KOPT-K1 (cell line): Measurements from ENCODE around the gene CLNS1A.
"Not testable (repeated sequence)": the region's sequence is repeated elsewhere in the genome, so short reads cannot be mapped to it uniquely, and the experiment has no call there.

Experiments
- H3K27ac ChIP-seq: fragments of 200-600 bp; sonication (generic); 2 replicates; pipeline ENCODE4 v1.5.1; 2016; ENCODE audit warnings: antibody characterized with exemption, mild to moderate bottlenecking, low read depth, low read length; ENCODE audit not compliant: poor library complexity, severe bottlenecking
- H3K36me3 ChIP-seq: fragments of 200-600 bp; sonication (generic); 2 replicates; pipeline ENCODE4 v1.5.1; 2017; ENCODE audit warnings: antibody characterized with exemption, mild to moderate bottlenecking, low read length, moderate library complexity; ENCODE audit not compliant: insufficient read depth
- H3K9me3 ChIP-seq: fragments of 200-600 bp; sonication (generic); 2 replicates; pipeline ENCODE4 v1.5.1; 2017; ENCODE audit warnings: antibody characterized with exemption, low read length, mild to moderate bottlenecking; ENCODE audit not compliant: insufficient read depth, poor library complexity, severe bottlenecking

The CLNS1A gene

DNA sequence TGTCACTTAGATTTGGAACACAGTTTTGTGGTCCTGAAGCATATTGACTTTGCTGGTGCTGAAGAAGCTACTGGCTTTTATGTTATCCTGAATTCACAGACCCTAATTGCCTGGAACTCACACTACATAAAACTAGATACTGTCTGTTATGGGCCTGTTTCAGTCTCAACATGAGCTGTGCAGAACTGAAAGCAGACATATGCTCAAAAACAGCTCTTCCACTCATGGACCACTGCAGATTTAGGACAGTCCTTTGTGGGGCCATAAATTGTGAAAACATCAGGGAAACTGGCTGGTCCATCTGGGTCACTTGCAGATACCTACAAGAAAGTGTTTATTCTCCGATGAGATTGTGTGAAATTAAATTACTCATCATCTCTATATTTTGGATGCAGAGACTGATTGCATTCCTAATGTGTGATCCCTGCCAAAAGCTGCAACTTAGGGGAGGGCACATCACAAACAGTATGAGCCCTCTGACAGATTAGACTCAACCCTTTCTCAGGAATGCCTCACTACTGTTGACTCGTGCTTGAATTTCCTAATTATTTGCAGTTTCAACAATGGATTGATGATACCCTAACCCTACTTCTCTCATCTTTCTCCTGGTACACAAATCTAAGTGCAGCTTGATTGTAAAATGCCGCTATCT, 10.2 kb upstream of the CLNS1A start:
- H3K9me3 ChIP-seq, result no peaks in the 10 kb centered on the region
- H3K36me3 ChIP-seq, result no peaks in the 10 kb centered on the region
- H3K27ac ChIP-seq, result no peak overlapping the region

DNA sequence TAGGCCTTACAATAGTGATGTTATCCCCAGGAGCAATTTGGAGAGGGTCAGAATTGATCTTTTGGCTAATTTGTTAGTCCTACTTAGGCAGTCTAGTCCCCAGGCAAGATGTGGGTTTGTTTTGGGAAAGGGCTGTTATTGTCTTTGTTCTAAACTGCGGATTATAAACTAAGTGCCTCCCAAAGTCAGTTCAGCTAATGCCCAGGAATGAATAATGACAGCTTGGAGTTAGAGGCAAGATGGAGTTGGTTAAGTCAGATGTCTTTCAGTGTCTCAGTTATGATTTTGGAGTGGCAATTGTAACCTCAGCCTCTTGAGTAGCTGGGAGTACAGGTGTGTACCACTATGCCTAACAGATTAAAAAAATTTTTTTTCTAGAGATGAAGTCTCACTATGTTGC, 7.3 kb upstream of the CLNS1A start:
- no peak overlapping the region for H3K27ac ChIP-seq
- peaks cover 10% of the 10 kb centered on the region for H3K9me3 ChIP-seq
- H3K36me3 ChIP-seq, result no peaks in the 10 kb centered on the region

DNA sequence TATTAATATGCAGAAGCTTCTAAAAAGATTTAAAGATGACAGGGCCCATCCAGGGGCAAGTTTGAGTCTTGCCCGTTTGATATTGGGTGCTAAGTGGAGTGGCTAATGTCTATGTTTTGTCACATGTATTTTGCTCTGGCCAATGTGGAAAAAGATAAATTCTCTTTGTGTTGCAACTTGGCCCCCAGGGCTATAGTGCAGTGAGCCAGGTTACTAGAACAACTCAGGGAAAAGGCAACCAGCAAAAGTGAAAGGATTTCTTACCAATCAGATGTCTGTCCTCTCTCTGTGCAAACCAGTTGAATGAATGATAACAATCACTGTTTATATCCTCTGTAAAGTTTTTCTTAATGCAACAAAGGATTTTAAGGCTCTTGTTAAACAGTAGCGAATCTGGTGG, 4.6 kb upstream of the CLNS1A start:
- no peak overlapping the region for H3K27ac ChIP-seq
- no peaks in the 10 kb centered on the region for H3K36me3 ChIP-seq
- H3K9me3 ChIP-seq, result peaks cover 10% of the 10 kb centered on the region

DNA sequence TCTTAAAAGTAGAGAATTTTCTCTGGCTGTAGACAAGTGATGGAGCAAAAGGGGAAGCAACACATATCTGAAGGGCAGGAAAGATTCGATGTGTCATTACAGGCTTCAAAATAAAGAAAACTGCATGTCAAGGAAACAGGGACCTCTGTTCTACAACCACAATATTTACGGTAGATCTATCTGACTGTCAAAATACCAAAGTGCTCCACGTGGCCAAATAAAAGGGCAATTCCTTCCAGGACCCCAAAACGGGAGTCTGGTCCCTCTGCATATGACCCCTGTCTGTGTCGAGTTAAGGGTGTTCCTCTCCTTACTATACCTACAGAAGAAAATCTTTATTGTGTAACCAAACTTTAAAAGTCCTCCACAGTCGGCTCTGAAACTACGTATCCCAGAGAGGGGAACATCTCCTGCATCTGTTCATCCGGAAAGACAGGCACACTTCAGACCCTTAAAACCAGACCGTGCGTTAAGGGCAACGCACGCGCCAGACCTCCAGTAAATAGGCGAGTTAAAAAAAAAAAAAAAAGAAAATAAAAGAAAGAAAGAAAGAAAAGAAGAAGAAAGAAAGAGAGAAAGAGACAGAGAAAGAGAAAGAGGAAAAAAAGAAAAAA, 756 bp downstream of the CLNS1A start:
- H3K9me3 ChIP-seq, result peaks cover 10% of the 10 kb centered on the region
- peaks cover 28% of the 10 kb centered on the region; the same call in 1 of the 2 replicates for H3K36me3 ChIP-seq
- H3K27ac ChIP-seq, result peak overlapping the region; percentile 81

GRCh38 chr11:77633926-77634325, 3.7 kb downstream of the CLNS1A start:
- not testable (repeated sequence) for H3K27ac ChIP-seq, H3K9me3 ChIP-seq
- H3K36me3 ChIP-seq, result peaks cover 52% of the 10 kb centered on the region

GRCh38 chr11:77630157-77630710, 7.4 kb downstream of the CLNS1A start:
- Histone ChIP-seq H3K27ac (no peak overlapping the region), H3K36me3 (peaks cover 87% of the 10 kb centered on the region), H3K9me3 (no peaks in the 10 kb centered on the region)

- H3K27ac ChIP-seq, result no peak overlapping the region
- H3K36me3 ChIP-seq, result peaks cover 96% of the 10 kb centered on the region
- H3K9me3 ChIP-seq, result no peaks in the 10 kb centered on the region
Observed at GRCh38 chr11:77619576-77620198, 17.9 kb downstream of the CLNS1A start.

- Histone ChIP-seq H3K9me3 (no peaks in the 10 kb centered on the region), H3K27ac (no peak overlapping the region), H3K36me3 (peaks cover 96% of the 10 kb centered on the region)
Observed at GRCh38 chr11:77617892-77618291, 19.7 kb downstream of the CLNS1A start.

- H3K27ac ChIP-seq, result no peak overlapping the region
- peaks cover 100% of the 10 kb centered on the region for H3K36me3 ChIP-seq
- no peaks in the 10 kb centered on the region for H3K9me3 ChIP-seq
Observed at GRCh38 chr11:77611921-77612320, 25.7 kb downstream of the CLNS1A start.

GRCh38 chr11:77609234-77609633, 28.4 kb downstream of the CLNS1A start:
- no peaks in the 10 kb centered on the region for H3K9me3 ChIP-seq
- H3K27ac ChIP-seq, result no peak overlapping the region
- peaks cover 94% of the 10 kb centered on the region for H3K36me3 ChIP-seq

- no peaks in the 10 kb centered on the region for H3K9me3 ChIP-seq
- H3K36me3 ChIP-seq, result peaks cover 57% of the 10 kb centered on the region
- no peak overlapping the region for H3K27ac ChIP-seq
Observed at GRCh38 chr11:77604281-77604680, 33.3 kb downstream of the CLNS1A start.

DNA sequence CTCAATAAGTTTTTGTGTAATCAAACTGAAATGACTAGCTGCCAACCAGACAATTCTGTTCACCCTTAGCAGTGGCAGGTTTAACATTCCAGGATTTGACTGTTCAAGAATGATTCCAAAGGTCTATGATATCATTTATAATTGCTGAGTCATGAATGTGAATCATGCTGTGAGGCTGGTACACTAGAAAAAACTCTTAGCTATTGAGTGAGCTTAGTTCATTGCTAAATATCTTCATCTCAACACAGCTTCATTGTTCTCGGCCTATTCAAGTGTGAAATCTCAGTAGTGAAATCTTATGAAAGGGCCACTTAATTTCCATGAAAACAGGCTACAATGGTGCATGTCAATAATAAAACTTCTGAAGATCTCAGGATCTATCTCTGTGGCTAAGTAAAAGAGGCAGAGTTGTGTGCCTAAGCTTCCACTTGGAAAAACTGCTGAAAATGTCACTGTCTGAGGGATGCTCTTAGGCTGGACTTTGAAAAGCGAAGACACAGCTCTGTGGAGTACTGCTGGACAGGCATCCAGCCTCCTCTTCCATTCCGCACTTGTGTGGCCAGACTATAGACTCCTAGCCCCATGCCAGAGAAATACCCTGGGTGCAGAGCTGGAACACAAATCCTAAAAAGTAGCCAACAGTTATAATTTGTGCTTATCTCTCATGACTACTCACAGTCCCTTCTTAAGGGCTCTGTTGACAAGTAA, 35.1 kb downstream of the CLNS1A start:
- Histone ChIP-seq H3K36me3 (peaks cover 40% of the 10 kb centered on the region), H3K27ac (no peak overlapping the region), H3K9me3 (no peaks in the 10 kb centered on the region)

DNA sequence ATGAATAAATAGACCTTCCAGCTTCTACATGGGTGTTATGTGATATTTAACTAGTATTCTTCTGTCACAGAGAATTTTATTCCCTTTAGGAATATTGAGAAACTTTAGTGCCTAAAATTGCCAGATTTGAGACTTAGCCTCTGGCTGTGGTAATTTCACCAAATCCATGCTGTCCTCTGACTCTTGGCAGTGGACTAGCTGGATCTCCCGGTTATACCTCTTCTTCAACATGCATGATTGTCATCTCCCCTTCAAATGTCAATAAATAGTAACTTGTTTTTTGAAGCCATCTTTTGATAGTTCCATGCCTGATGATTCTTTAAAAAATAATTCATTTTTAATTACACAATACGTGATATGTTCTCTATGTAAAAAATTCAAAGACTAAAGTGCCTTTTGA, 39.4 kb downstream of the CLNS1A start:
- H3K27ac ChIP-seq, result no peak overlapping the region
- no peaks in the 10 kb centered on the region for H3K9me3 ChIP-seq
- H3K36me3 ChIP-seq, result peaks cover 13% of the 10 kb centered on the region

DNA sequence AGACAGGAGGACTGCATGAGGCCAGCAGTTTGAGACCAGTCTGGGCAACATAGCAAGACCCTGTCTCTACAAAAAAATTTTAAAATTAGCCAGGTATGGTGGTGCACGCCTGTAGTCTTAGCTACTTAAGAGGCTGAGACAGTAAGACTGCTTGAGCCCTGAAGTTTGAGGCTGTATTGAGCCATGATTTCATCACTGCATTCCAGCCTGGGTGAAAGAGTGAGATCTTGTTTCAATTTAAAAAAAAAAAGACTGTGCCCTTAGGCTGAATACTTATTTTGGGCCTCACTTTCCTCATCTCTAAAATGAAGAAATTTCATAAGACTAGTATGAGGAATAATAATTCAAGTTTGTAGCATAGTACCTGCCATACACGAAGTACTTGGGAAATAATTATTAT, 41.0 kb downstream of the CLNS1A start:
- no peak overlapping the region for H3K27ac ChIP-seq

GRCh38 chr11:77593883-77594282, 43.7 kb downstream of the CLNS1A start:
- H3K36me3 ChIP-seq, result peaks cover 8% of the 10 kb centered on the region
- H3K27ac ChIP-seq, result no peak overlapping the region
- peaks cover 8% of the 10 kb centered on the region for H3K9me3 ChIP-seq

More for the DNA sequence above, 41.0 kb downstream of the CLNS1A start:
- Histone ChIP-seq H3K36me3 (no peaks in the 10 kb centered on the region; the same call in 1 of the 2 replicates), H3K9me3 (no peaks in the 10 kb centered on the region)
